ENCODE results near the gene LPCAT1. TPM values are rescaled to one million over a fixed set of nuclear protein-coding genes. Genes with fewer than 3 reads are reported as not detected.
A peak's percentile ranks its signal among the peaks of the same experiment; 100 is the strongest.

The LPCAT1 gene
- total RNA-seq, 2 donors from 2014 or later, result 53.9 to 54.6 TPM

GRCh38 chr5:1522601-1523479 lies 920 bp downstream of the LPCAT1 start:
- DNase-seq (ENCODE audit: low spot score), result peak; percentile 1
- ATAC-seq (ENCODE audit: insufficient number of reproducible peaks, low FRiP score, low read depth), result no peak

GRCh38 chr5:1521671-1522600 lies 1.8 kb downstream of the LPCAT1 start:
- H3K9me3 ChIP-seq, result no peaks in the 10 kb centered on the region
- no peak for ATAC-seq (ENCODE audit: insufficient number of reproducible peaks, low FRiP score, low read depth)
- DNase-seq (ENCODE audit: low spot score), result peak; percentile 1
- TF ChIP-seq CTCF (IDR thresholded peaks at IDR 0.05), result no peak
- peak overlapping the region; percentile 93 for H3K4me3 ChIP-seq
- H3K27ac ChIP-seq, result no peak overlapping the region
- no peaks in the 10 kb centered on the region for H3K27me3 ChIP-seq (replicated peaks; ENCODE audit: insufficient read depth)
- peaks cover 16 to 22% of the 10 kb centered on the region in 2 donors for H3K4me1 ChIP-seq (ENCODE audit: control insufficient read depth in 1 of 2, low read depth in 2 of 2)
- peaks cover 3% of the 10 kb centered on the region for H3K36me3 ChIP-seq

More at GRCh38 chr5:1522601-1523479, 920 bp downstream of the LPCAT1 start:
- Histone ChIP-seq H3K27me3 (replicated peaks; ENCODE audit: insufficient read depth) (no peaks in the 10 kb centered on the region), H3K4me1 (ENCODE audit: control insufficient read depth in 1 of 2, low read depth in 2 of 2) (peaks cover 16 to 22% of the 10 kb centered on the region in 2 donors), H3K27ac (no peak overlapping the region), H3K36me3 (peaks cover 2% of the 10 kb centered on the region), H3K4me3 (peak overlapping the region; percentile 93), H3K9me3 (no peaks in the 10 kb centered on the region)
- TF ChIP-seq CTCF (IDR thresholded peaks at IDR 0.05), result no peak

- H3K27me3 ChIP-seq (replicated peaks; ENCODE audit: insufficient read depth), result no peaks in the 10 kb centered on the region
- H3K4me3 ChIP-seq, result no peak overlapping the region
- H3K4me1 ChIP-seq (ENCODE audit: control insufficient read depth in 1 of 2, low read depth in 2 of 2), result peaks cover 16 to 22% of the 10 kb centered on the region in 2 donors
- no peaks in the 10 kb centered on the region for H3K9me3 ChIP-seq
- DNase-seq (ENCODE audit: low spot score) (no peak), ATAC-seq (ENCODE audit: insufficient number of reproducible peaks, low FRiP score, low read depth) (no peak)
- H3K27ac ChIP-seq, result no peak overlapping the region
- TF ChIP-seq CTCF (IDR thresholded peaks at IDR 0.05), result no peak
- peaks cover 3% of the 10 kb centered on the region for H3K36me3 ChIP-seq
Observed at GRCh38 chr5:1520791-1521453, 2.8 kb downstream of the LPCAT1 start.

- ATAC-seq (ENCODE audit: insufficient number of reproducible peaks, low FRiP score, low read depth) (no peak), DNase-seq (ENCODE audit: low spot score) (peak; percentile 1)
- TF ChIP-seq CTCF (IDR thresholded peaks at IDR 0.05), result no peak
- H3K4me3 ChIP-seq, result no peak overlapping the region
- no peaks in the 10 kb centered on the region for H3K9me3 ChIP-seq
- no peak overlapping the region for H3K27ac ChIP-seq
- peaks cover 3% of the 10 kb centered on the region for H3K36me3 ChIP-seq
- peaks cover 16 to 22% of the 10 kb centered on the region in 2 donors for H3K4me1 ChIP-seq (ENCODE audit: control insufficient read depth in 1 of 2, low read depth in 2 of 2)
- no peaks in the 10 kb centered on the region for H3K27me3 ChIP-seq (replicated peaks; ENCODE audit: insufficient read depth)
Observed at GRCh38 chr5:1519631-1520210, 4.0 kb downstream of the LPCAT1 start.

Data from thoracic aorta (tissue), 2 donors.